ENCODE results near the gene TPRG1.

Gene TPRG1

GRCh38 chr3:189340680-189341460 lies 169.1 kb downstream of the TPRG1 start:
- no peaks in the 10 kb centered on the region for H3K36me3 ChIP-seq (ENCODE audit: control insufficient read depth, low read length)
- TF ChIP-seq EZH2phosphoT487 (IDR thresholded peaks at IDR 0.05; ENCODE audit: borderline replicate concordance, low read length): no peak
- peak; percentile 60 for TF ChIP-seq CTCF (IDR thresholded peaks at IDR 0.05; ENCODE audit: low read depth, low read length, poor library complexity, severe bottlenecking)
- no peak overlapping the region for H3K4me3 ChIP-seq (ENCODE audit: low read length)
- no peaks in the 10 kb centered on the region for H3K4me1 ChIP-seq (ENCODE audit: control insufficient read depth, low read length)
- no peaks in the 10 kb centered on the region for H4K20me1 ChIP-seq (ENCODE audit: control insufficient read depth, insufficient read depth, low read depth, low read length)
- no peak overlapping the region for H3K4me2 ChIP-seq (ENCODE audit: low read length)
- no peaks in the 10 kb centered on the region for H3K79me2 ChIP-seq (ENCODE audit: control insufficient read depth, low read length)
- H3F3A ChIP-seq (ENCODE audit: control insufficient read depth, insufficient read depth): no peaks in the 10 kb centered on the region
- H3K27me3 ChIP-seq (ENCODE audit: control insufficient read depth, low read length): peaks cover 20% of the 10 kb centered on the region
- H3K27ac ChIP-seq (ENCODE audit: low read depth, low read length): no peak overlapping the region
- no peaks in the 10 kb centered on the region for H3K9me3 ChIP-seq (ENCODE audit: control insufficient read depth, insufficient read depth, low read length)
- no peaks in the 10 kb centered on the region for H3K9me2 ChIP-seq (replicated peaks; ENCODE audit: control insufficient read depth, low read length)

GRCh38 chr3:189342811-189343210 lies 171.0 kb downstream of the TPRG1 start:
- H3F3A ChIP-seq (ENCODE audit: control insufficient read depth, insufficient read depth): no peaks in the 10 kb centered on the region
- H3K27ac ChIP-seq (ENCODE audit: low read depth, low read length): no peak overlapping the region
- no peak overlapping the region for H3K4me2 ChIP-seq (ENCODE audit: low read length)
- H3K4me1 ChIP-seq (ENCODE audit: control insufficient read depth, low read length): no peaks in the 10 kb centered on the region
- H3K27me3 ChIP-seq (ENCODE audit: control insufficient read depth, low read length): peaks cover 25% of the 10 kb centered on the region
- TF ChIP-seq EZH2phosphoT487 (IDR thresholded peaks at IDR 0.05; ENCODE audit: borderline replicate concordance, low read length): no peak
- no peak for TF ChIP-seq CTCF (IDR thresholded peaks at IDR 0.05; ENCODE audit: low read depth, low read length, poor library complexity, severe bottlenecking)
- no peak overlapping the region for H3K4me3 ChIP-seq (ENCODE audit: low read length)
- no peaks in the 10 kb centered on the region for H3K9me2 ChIP-seq (replicated peaks; ENCODE audit: control insufficient read depth, low read length)
- no peaks in the 10 kb centered on the region for H3K36me3 ChIP-seq (ENCODE audit: control insufficient read depth, low read length)
- H4K20me1 ChIP-seq (ENCODE audit: control insufficient read depth, insufficient read depth, low read depth, low read length): no peaks in the 10 kb centered on the region
- H3K9me3 ChIP-seq (ENCODE audit: control insufficient read depth, insufficient read depth, low read length): no peaks in the 10 kb centered on the region
- no peaks in the 10 kb centered on the region for H3K79me2 ChIP-seq (ENCODE audit: control insufficient read depth, low read length)

- H3K9me3 ChIP-seq (ENCODE audit: control insufficient read depth, insufficient read depth, low read length): no peaks in the 10 kb centered on the region
- TF ChIP-seq EZH2phosphoT487 (IDR thresholded peaks at IDR 0.05; ENCODE audit: borderline replicate concordance, low read length) (no peak), CTCF (IDR thresholded peaks at IDR 0.05; ENCODE audit: low read depth, low read length, poor library complexity, severe bottlenecking) (no peak)
- H3K4me3 ChIP-seq (ENCODE audit: low read length): no peak overlapping the region
- no peaks in the 10 kb centered on the region for H3K36me3 ChIP-seq (ENCODE audit: control insufficient read depth, low read length)
- H3F3A ChIP-seq (ENCODE audit: control insufficient read depth, insufficient read depth): no peaks in the 10 kb centered on the region
- no peak overlapping the region for H3K27ac ChIP-seq (ENCODE audit: low read depth, low read length)
- H3K27me3 ChIP-seq (ENCODE audit: control insufficient read depth, low read length): peaks cover 36% of the 10 kb centered on the region
- no peaks in the 10 kb centered on the region for H3K4me1 ChIP-seq (ENCODE audit: control insufficient read depth, low read length)
- no peak overlapping the region for H3K4me2 ChIP-seq (ENCODE audit: low read length)
- no peaks in the 10 kb centered on the region for H3K9me2 ChIP-seq (replicated peaks; ENCODE audit: control insufficient read depth, low read length)
- no peaks in the 10 kb centered on the region for H3K79me2 ChIP-seq (ENCODE audit: control insufficient read depth, low read length)
- no peaks in the 10 kb centered on the region for H4K20me1 ChIP-seq (ENCODE audit: control insufficient read depth, insufficient read depth, low read depth, low read length)
Observed at GRCh38 chr3:189344996-189345395, 173.2 kb downstream of the TPRG1 start.

Measured in DOHH2 (cell line).